PC-9 (cell line): ENCODE data around the gene SETD7.

Source experiments
- EZH2 ChIP-seq: fragments of 200-600 bp; sonication (generic); IDR thresholded peaks from 2 replicates; pipeline ENCODE4 v1.8.0; 2017; ENCODE audit warnings: antibody characterized with exemption, low read depth
- TF ChIP-seq, protein P1 (sequence below): fragments of 200-600 bp; sonication (generic); conservative IDR thresholded peaks from 2 replicates; pipeline ENCODE4 v1.6.1; 2017; ENCODE audit warnings: mixed run types, antibody characterized with exemption, mild to moderate bottlenecking, moderate library complexity

DNA sequence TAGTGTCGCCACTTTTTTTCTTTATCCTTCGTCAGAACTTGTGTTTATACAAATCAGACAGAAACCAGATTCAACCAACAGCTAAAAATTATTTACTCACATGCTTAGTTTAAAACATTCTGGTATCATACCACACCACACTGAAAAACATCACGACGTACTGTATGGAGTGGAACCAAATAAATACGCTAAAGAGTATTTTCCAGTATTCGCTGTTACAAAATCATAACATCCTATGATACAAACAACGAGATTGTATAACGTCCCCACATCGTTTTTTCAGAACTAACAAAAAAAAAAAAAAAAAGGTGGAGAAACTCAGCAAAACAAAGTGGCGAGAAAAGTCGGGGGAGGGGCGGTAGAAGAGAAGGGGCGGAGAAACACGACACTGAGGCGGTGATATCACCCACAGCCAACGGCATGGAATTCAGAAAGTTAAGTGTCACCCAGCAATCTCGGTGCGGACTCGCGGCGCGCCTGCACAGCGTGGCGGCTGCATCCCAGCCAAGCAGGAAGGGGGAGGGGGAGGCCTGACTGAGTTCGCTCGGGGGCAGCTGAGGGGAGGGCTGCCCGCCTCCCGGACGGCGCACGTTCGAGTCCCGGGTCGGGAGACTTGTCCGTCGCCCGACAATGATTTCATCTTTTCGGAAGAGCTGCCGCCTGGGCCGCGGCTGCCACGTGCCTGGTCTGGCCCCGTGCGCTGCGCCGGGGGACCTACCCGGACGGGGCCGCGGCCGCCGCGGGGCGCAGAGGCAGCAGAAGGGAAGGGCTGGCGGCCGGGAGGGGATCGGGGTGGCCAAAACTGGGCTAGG lies 920 bp downstream of the SETD7 start:
- TF ChIP-seq, protein P1, sequence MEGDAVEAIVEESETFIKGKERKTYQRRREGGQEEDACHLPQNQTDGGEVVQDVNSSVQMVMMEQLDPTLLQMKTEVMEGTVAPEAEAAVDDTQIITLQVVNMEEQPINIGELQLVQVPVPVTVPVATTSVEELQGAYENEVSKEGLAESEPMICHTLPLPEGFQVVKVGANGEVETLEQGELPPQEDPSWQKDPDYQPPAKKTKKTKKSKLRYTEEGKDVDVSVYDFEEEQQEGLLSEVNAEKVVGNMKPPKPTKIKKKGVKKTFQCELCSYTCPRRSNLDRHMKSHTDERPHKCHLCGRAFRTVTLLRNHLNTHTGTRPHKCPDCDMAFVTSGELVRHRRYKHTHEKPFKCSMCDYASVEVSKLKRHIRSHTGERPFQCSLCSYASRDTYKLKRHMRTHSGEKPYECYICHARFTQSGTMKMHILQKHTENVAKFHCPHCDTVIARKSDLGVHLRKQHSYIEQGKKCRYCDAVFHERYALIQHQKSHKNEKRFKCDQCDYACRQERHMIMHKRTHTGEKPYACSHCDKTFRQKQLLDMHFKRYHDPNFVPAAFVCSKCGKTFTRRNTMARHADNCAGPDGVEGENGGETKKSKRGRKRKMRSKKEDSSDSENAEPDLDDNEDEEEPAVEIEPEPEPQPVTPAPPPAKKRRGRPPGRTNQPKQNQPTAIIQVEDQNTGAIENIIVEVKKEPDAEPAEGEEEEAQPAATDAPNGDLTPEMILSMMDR: no peak
- no peak for TF ChIP-seq EZH2
